GM19463 (cell line): ENCODE results near the gene ENO2.

ENCODE experiments used
- ATAC-seq: cut with Tn5 transposase; IDR thresholded peaks from one replicate; pipeline ENCODE4 v1.9.1; 2021; ENCODE audit warnings: mild to moderate bottlenecking, moderate library complexity; ENCODE audit not compliant: unreplicated experiment

The ENO2 gene

GRCh38 chr12:6959058-6959804 lies 44.9 kb downstream of the ENO2 start:
- ATAC-seq, result peak; percentile 43

DNA sequence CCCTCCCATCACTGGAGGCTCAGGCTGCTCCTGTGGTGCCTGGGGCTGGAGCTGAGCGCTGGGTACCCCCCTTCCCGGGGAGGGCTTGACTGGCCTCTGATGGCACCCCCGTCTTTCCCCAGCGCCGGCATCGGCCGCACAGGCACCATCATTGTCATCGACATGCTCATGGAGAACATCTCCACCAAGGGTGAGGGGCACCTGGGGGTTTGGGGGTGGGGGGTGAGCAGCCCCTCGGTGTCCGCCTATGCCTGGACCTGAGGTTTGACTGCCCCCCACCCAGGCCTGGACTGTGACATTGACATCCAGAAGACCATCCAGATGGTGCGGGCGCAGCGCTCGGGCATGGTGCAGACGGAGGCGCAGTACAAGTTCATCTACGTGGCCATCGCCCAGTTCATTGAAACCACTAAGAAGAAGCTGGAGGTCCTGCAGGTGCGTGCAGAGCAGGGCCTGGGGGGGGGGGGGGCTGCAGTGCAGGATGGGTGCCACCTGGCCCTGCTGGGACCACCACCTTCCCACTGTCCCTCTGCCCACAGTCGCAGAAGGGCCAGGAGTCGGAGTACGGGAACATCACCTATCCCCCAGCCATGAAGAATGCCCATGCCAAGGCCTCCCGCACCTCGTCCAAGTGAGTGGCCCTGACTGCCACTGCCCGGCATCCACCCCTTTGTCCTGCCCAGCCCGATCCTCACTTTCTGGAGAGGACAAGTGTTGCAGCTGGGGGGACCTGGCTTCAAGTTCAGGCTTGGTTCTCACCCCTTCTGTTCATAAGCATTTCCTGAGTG lies 45.6 kb downstream of the ENO2 start:
- ATAC-seq, result no peak

DNA sequence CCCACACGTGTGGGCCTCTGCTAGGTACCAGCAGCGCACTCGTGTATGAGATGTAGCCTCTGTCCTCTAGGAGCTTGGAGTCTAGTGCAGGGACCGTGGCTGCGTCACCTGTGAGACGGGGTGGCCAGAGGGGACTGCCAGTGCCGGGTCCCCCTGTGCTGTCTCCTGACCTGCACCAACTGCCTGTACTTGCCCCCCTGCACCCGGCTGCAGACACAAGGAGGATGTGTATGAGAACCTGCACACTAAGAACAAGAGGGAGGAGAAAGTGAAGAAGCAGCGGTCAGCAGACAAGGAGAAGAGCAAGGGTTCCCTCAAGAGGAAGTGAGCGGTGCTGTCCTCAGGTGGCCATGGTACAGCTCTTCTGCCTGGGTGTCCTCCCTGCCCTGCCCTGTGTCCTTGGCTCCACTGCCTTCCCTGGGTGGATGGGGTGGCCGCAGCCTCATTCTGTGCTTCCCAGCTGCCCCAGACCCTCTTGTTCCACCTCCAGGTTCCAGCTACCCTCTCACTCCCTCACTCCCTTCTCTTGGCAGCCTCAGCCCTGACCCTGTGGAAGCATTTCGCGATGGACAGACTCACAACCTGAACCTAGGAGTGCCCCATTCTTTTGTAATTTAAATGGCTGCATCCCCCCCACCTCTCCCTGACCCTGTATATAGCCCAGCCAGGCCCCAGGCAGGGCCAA lies 46.4 kb downstream of the ENO2 start:
- no peak for ATAC-seq

GRCh38 chr12:6961278-6961694 lies 46.9 kb downstream of the ENO2 start:
- ATAC-seq, result peak; percentile 24

DNA sequence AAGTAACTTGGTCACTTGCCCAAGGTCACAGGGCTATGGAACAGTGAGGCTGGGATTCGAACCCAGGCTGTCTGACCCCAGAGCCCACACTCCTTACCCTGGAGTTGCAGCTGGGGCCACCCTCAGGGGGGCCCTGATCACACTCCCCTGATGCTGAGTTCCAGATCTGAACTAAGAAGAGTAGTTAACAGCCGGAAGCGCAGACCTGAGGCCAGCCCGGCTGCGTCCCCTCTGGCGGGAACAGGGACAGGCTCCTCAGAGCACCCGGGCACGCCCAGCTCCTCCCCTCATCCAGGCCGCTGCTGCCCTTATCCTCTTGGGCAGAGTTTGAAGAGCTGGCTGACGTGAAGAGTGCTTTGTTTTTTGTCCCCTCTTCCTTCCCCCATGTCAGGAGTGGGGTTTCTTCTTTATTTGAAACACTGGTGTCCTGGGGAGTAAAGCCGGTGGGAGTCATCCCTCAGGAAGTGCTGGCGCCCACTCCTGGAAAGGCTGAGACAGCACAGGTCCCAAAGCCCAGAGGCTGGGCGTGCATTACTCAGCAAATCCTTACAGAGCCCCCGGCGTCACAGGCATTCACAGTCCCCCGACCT lies 47.4 kb downstream of the ENO2 start:
- ATAC-seq, result peak; percentile 31

DNA sequence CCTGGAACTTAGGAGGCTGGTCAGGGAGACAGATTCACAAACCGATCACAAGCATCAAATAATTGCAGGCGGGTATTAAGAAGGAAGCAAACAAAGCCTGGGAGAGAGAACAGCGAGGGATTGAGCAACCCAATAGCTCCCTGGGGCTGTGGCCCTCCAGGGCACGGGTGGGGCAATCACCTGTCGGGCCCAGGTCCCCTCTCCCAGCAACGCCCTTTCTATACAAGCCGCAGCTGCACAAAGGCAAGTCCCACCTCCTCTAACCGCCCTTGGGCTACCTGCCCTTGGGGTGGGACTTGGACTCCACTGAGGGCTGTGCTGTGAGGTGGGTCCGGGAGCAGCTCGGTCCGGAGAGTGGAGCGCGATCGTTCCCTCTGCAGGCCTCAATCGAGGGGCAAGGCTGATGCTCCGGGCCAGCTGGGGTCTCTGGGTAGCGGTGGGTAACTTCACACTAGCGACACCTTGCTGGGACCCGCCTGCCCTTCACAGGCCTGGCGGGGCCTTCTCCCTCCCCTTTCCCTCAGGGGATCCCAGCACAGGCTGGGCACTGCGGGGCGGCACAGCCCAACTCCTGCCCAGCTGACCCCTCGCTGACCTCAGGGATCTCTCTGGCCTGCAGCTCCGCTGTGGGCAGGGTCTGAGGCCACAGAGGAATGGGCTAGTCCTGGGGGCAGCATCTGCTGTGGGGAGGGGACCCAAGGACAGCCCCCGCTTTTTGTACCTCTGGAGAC lies 48.1 kb downstream of the ENO2 start:
- ATAC-seq, result no peak

GRCh38 chr12:6963016-6963731 lies 48.8 kb downstream of the ENO2 start:
- no peak for ATAC-seq

GRCh38 chr12:6963791-6964413 lies 49.5 kb downstream of the ENO2 start:
- no peak for ATAC-seq

DNA sequence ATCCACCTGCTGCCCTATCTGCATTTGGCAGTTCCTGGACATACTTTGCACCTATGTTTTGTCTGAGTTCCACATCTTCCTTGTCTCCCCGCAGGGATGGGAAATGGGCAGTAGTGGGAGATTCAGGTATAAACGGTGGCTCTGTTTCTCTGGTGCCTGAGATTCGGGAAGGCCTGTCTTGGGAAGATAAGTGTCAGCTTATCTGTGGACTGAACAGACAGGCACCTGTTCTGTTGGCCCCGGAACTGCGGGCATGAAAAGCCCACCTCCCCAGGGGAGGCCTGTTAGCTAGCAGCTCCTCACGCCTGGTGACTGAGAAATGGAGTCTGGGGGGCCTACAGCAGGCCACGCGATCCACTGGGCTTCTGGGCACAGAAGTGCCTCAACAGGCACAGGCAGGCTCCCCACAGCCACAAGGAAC lies 50.2 kb downstream of the ENO2 start:
- ATAC-seq, result no peak

GRCh38 chr12:6965026-6965661 lies 50.8 kb downstream of the ENO2 start:
- peak; percentile 40 for ATAC-seq

GRCh38 chr12:6965714-6966113 lies 51.3 kb downstream of the ENO2 start:
- no peak for ATAC-seq

GRCh38 chr12:6966351-6966750 lies 52.0 kb downstream of the ENO2 start:
- no peak for ATAC-seq

- ATAC-seq, result no peak
Observed at GRCh38 chr12:6967651-6968100, 53.3 kb downstream of the ENO2 start.

GRCh38 chr12:6968426-6968825 lies 54.0 kb downstream of the ENO2 start:
- no peak for ATAC-seq

DNA sequence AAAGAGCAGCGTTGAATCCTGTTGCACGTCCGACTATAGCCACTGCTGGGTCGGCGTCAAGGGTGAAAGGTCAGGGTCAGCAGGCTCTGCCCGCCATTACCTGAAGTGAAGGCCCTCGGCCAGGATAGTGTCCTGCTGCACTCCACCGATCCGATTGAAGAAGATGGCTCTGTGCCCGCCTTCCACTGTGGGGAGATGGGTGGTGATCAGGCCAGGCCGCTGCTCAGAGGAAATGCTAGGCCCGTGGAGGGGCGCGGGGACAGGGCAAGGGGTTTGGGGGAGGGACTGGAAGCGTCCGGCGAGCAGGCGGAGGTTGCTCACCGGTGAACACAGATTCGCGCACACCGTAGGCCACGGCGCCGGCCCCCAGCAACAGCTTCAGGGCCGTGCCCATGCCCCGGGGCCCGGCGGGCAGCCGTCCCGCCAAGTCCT lies 55.7 kb downstream of the ENO2 start:
- ATAC-seq, result peak; percentile 31
